GM19468 (cell line): Measurements from ENCODE around the gene ERF.

Experiments
- ATAC-seq: cut with Tn5 transposase; IDR thresholded peaks from one replicate; pipeline ENCODE4 v1.9.1; 2021; ENCODE audit warnings: mild to moderate bottlenecking, moderate library complexity, moderate number of reproducible peaks; ENCODE audit not compliant: unreplicated experiment; ENCODE audit errors: extremely low read depth

Gene ERF

GRCh38 chr19:42287827-42288107 is 32.8 kb upstream of the ERF start:
- no peak for ATAC-seq

GRCh38 chr19:42287017-42287826 is 32.3 kb upstream of the ERF start:
- ATAC-seq = no peak

- no peak for ATAC-seq
Measured at GRCh38 chr19:42286349-42287016, 31.6 kb upstream of the ERF start.

- ATAC-seq = no peak
Measured at GRCh38 chr19:42285988-42286348, 31.0 kb upstream of the ERF start.

- ATAC-seq = no peak
Measured at GRCh38 chr19:42285541-42285941, 30.6 kb upstream of the ERF start.

- no peak for ATAC-seq
Measured at GRCh38 chr19:42284591-42285341, 29.8 kb upstream of the ERF start.

- peak; percentile 1 for ATAC-seq
Measured at GRCh38 chr19:42284066-42284501, 29.2 kb upstream of the ERF start.

- ATAC-seq = peak; percentile 44
Measured at GRCh38 chr19:42283188-42284065, 28.5 kb upstream of the ERF start.

GRCh38 chr19:42282819-42283187 is 27.9 kb upstream of the ERF start:
- ATAC-seq = no peak

GRCh38 chr19:42281827-42282762 is 27.2 kb upstream of the ERF start:
- no peak for ATAC-seq

GRCh38 chr19:42281146-42281826 is 26.4 kb upstream of the ERF start:
- ATAC-seq = no peak

- ATAC-seq = no peak
Measured at GRCh38 chr19:42280815-42281145, 25.9 kb upstream of the ERF start.

GRCh38 chr19:42279902-42280814 is 25.2 kb upstream of the ERF start:
- no peak for ATAC-seq

- no peak for ATAC-seq
Measured at GRCh38 chr19:42279155-42279901, 24.4 kb upstream of the ERF start.

- no peak for ATAC-seq
Measured at GRCh38 chr19:42278452-42279154, 23.7 kb upstream of the ERF start.

GRCh38 chr19:42277821-42278451 is 23.0 kb upstream of the ERF start:
- ATAC-seq = no peak
